HG03196 (cell line): ENCODE results near the gene RALY.
A peak's percentile ranks its signal among the peaks of the same experiment; 100 is the strongest.

Source experiments
- ATAC-seq: cut with Tn5 transposase; IDR thresholded peaks from one replicate; pipeline ENCODE4 v1.9.1; 2021; ENCODE audit not compliant: unreplicated experiment

RALY gene

DNA sequence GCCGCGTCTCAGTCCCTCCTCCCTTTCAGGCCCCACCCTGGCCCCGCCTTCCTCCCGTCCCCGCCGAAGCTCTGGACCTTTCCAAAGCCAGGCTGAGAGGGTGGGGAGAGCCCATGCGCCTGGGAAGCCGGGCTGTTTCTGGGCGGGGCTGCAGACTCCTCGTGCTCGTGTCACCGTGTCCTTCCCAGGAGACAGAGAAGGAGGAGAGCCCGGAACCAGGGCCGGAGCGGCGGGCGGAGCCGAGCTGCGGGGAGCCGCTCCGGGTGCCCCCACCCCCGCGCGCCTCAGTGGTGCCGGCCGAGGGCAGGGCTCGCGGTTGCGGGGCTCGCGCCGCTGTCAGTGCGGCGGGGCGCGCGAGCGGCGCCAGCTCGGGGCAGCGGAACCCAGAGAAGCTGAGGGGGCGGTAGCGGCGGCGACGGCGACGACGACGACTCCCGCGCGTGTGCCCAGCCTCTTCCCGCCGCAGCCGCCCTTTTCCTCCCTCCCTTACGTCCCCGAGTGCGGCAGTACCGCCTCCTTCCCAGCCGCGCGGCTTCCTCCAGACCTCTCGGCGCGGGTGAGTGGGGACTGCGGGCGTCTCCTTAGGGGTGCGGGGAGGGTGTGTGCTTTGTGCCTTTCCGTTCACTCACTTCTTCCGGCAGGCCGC, at the start of gene RALY:
RALY (plus strand) TSS at position 336 of the 646 bp plus-strand sequence. CDS start 78,164 bp downstream, outside the sequence.
- peak; percentile 55 for ATAC-seq

DNA sequence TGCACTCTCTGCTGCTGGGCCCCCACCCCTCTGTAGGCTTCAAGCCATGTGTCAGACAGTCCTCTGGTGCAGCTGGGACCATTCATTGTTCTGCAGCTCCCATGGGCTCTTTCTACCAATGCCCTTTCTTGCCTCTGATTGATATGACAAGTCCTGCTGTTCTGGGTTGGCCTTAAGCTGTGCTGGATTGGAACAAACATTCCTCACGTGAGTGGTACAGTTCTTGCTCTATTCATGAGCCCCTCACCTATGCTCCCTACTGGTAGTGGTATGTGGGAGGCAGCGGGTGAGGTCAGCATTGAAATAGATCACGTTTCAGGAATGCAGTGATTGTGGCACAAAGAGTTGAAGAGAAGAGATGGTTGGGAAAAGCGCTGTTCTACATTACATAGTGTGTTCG, 48.8 kb upstream of the RALY start:
- ATAC-seq: no peak

GRCh38 chr20:33945391-33946081, 48.2 kb upstream of the RALY start:
- ATAC-seq: no peak

DNA sequence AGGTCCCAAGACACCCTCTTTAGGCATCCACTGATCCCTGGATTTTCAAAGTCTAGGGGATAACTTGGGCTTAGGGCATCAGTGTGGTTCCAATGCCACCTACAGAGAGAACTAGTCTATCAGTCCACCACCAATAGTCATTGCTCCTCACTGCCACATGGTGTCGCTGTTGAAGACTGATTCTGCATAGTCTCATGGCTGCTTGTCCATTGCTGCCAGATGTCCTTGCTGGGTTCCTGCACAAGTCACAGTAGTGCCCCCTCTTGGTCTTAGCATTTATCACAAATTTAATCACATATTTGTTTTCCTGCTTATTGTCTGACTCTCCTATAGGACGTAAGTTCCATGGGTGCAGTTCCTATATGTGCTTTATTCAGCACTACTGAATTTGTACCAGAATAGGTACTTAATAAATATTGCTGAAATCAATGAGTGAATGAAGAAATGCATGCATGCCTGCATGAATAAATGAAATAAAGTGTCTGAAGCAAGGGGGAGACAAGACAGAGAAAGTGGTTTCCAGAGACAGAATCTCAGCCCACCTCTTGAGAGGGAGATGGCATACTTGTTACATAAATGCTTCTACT, 45.9 kb upstream of the RALY start:
- ATAC-seq: no peak

- ATAC-seq: no peak
These were observed 45.2 kb upstream of the RALY start for GRCh38 chr20:33948480-33948879.

- no peak for ATAC-seq
These were observed 42.5 kb upstream of the RALY start for GRCh38 chr20:33951171-33951570.

GRCh38 chr20:33954504-33954903, 39.2 kb upstream of the RALY start:
- ATAC-seq: no peak

DNA sequence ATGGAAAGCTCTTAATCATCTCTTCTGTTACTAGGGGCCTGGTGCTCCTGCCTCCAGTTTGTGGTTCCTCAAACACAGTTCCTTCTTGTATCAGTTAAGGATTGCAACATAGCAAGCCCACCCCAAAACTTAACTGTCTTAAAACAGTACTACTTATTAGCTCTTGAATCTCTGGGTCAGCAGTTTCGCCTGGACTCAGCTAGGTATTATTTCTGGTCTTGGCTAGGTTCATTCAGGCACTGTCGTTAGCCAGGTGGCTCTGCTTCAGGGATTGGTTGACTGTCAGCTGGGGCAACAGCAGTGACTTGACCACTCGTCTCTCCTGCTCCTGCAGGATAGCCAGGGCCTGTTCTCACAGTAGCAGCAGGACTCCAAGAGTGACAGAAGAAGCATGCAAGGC, 30.0 kb upstream of the RALY start:
- no peak for ATAC-seq

DNA sequence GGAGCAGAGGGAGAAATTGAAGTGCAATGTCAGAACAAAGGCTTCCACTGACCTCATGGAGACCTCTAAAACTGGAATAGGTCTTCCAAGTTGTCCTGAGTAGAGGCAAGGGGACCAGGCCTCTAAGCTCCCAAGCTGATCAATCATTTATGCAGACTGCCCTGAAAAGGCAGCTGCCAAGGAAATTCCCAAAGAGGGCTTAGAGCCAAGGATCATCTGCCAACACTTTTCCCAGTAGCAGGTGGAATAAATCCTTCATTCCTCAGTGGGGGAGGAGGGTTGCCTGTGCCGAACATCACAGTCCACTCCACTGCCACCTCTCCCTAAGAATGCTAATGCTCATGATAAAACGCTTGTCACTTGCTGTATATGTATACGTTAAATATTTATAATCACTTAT, 29.3 kb upstream of the RALY start:
- ATAC-seq: no peak

DNA sequence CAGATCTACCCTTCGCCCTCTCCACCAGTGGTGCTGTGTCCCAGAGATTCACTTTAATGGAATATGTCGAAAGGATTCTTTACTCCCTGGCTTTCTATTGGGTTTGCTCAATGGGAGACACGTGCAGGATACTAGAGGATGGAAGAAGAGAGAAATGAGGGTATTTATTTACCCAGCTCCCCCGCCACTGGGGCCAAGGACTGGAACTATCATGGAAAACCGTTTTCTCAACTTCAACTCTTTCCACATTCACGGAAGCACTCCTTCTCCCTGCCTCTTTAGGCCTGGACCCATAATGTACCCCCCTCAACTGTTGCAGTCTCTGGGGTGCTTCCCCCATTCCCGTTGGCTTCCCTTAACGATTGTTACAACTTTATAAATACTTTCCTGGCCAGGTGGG, 26.6 kb upstream of the RALY start:
- no peak for ATAC-seq

- ATAC-seq: no peak
These were observed 24.1 kb upstream of the RALY start for GRCh38 chr20:33969563-33969962.

DNA sequence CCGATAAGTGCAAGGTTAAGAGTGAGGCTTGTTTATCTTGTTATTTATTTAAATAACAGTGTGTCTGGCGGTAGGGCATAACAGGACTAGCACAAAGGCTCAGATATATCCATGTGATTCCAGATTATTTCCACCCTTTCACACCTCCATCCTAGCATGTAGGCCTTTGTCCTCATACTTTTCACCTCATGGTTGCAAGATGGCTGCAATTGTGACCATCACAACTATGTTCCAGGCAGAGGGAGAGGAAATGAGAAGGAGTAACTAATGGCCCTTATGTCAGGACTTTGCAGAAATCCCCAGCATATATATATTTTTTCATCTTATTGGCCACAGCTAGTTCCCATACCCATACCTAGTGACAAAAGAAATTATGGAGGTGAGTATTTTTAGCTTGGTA, 23.5 kb upstream of the RALY start:
- ATAC-seq: no peak

DNA sequence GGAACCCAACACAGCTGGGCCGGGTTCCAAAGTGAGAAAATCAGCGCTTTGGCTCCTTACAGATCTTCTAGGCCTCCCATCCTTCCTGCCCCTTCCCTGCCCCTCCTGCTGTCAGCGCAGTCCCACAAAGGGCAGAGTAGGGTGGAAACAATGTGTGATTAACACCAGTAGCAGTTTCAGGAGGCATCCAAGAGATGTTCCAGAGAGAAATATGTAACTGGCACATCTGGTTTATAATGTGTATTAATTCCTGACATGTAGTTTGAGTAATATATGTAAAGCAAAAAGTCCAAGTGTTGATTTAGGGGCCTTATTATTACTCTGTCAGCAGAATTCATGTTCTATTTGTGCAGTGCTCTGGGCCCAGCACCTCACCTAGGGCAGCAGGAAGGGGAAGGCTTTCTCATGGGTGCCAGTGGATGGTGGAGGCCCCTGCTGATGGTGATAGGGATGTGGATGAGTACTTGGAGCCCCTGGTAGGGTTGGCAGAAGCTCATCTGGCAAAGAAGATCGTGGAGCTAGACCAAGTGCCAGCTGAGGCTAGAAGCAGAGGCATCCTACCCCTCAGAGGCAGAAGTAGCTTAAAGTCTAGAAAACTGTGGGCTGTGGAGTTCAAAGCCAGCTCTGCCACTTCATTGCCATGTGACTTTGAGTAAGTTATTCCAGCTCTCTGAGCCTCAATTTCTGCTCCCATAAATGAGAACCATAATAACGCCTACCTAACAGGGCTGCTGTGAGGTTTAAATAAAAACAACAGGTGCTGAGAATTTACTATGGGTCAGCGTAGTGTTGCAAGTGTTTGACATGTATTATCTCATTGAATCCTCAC, 22.4 kb upstream of the RALY start:
- no peak for ATAC-seq

DNA sequence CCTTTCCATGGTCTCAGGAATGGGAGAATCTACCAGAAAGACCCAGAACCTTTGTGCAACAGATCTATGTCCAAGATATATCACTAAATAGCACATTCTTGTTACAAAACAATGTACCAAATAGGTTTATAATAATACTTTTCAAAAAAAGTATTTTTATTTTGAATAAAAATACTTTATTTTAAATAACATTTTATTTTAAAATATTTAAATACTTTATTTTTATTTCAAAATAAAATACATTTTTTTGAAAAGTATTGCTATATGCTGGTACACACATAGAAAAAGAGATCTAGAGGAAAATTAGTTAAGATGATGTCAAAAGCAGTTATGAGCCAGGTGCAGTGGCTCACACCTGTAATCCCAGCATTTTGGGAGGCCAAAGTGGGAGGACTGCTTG, 16.8 kb upstream of the RALY start:
- no peak for ATAC-seq

GRCh38 chr20:33977535-33977934, 16.2 kb upstream of the RALY start:
- ATAC-seq: no peak

- no peak for ATAC-seq
These were observed 14.6 kb upstream of the RALY start for GRCh38 chr20:33979094-33979493.

GRCh38 chr20:33981347-33981746, 12.4 kb upstream of the RALY start:
- ATAC-seq: no peak

DNA sequence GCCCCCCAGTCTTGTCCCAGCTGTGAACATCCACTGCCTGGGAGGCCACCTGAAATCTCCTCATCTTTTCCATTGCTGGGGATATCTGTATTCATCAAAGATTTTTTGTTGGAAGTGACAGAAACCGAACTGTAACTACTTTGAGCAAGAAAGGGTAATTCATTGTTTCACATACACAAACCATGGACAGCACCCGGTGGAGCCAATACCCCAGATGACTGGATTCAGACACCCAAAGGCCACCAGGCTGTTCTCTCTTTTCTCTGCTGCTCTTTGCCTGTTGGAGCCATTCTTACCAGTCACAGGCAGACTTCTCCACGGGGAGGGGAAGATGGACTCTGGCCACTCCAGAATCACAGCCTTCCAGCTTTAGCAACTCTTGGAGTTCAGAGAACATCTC, 11.7 kb upstream of the RALY start:
- no peak for ATAC-seq

DNA sequence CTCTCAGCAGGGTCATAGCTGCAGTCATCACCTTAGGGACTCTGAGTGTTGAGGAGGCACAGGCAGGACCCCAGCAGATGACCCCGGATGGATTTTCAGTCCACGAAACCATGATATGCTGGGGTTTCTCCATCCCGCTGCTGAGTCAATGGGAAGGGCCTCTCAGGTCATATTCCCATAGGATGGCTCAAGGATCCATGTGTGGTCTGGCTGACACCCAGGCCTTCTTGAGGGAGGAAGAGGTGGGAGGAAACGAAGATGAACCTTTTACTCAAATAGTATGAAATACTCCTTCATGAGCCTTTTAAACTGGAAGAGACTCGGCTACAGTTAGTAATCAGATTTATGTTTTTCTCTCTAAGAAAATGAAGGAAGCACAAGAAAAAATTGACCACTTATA, 10.3 kb upstream of the RALY start:
- no peak for ATAC-seq

DNA sequence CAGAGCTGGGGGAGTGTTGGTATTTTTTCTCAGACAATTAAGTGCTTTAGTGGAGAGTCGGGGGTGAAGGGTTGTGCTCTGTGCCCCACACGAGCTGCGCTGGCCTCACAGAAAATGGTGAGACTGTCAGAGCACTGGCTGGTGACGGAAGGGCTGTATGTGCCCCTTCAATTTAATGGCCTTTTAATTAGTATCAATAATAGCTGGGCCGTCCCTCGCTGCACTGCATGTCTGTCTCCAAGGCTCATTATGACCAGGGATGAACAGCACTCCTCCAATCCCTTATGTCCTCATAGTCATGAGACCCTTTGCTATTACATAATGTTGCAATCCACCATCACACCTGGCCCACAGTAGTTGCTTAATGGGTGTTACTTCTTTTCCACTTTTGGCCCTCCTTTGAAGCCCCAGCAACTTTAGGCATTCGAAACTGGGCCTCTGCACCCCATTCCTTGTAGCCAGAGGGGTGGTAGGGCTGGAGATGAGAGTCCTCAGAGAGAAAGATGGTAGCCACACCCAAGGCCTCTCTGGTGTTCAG, 9.5 kb upstream of the RALY start:
- ATAC-seq: no peak

DNA sequence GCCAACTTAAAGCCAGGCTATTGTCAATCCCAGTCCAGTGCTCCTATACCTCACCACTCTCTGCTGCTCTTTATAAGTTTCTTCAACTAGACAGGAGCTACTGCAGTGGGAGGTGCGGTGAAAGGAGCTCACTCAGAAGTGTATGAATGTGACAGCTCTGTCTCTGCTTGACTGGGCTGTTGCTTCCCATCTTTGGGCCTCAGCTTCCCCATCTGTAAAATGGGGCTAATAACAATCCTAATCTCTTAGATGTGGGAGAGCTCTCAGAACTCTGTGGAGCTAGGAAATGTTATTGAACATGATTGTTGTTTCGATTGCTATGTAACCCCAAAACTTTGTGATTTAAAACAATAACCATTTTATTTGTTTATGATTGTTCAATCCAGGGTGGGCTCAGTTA, 8.4 kb upstream of the RALY start:
- ATAC-seq: no peak
